ENCODE measurements around the gene MCIDAS. TPM values are rescaled to one million over a fixed set of nuclear protein-coding genes. Genes with fewer than 3 reads are reported as not detected.

The MCIDAS gene
- total and polyA plus RNA-seq, 10 of the 15 experiments (the other 5 are each of a cell fraction or from before 2014, with no cell fraction given), result not detected

DNA sequence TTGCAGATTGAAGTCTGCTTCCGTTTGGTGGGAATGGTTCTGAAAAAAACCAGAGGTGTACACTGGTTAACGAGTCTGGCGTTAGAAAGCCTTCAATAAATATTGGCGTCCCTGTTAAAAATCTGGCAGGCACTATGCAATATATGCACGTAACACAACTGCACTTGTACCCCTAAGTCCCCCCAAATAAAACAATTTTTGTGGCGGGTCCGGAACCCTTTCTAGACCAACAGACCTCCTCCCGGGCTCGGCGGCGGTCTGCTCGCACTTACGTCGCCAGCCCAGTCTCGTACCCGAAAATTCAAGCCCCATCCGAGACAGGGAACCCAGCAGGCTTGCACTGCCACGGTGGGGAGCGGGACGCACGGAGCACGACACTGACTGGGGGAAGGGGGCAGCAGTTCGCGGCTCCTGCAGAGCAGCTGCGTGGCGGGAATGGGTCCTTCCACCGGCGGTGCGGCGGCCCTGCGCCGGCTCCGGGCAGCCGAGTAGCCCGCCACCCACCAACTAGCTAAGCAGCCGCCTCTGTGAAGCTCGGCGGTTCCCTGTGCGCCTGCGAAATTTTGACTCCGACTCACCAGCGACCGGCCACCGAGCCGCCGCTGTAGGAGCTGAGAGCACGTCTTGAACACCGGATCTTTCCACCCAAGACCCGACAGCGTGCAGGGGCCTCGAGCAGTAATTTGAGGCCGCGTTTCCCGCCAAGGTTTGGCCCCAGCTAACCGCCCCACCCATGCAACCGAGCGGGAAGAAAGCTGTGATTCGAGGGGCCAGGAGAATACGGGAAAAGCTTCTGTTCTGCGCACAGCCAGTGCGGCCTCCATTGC is 3.9 kb downstream of the MCIDAS start:
- no peak overlapping the region for H3K27ac ChIP-seq (ENCODE audit: control insufficient read depth, insufficient read depth)
- ChIA-PET CTCF (no interaction called here), SMC1A (ENCODE audit: uncharacterized antibody, unreplicated experiment) (no interaction called here), RAD21 (ENCODE audit: unreplicated experiment) (no interaction called here), POLR2A (no interaction called here)
- H4K20me1 ChIP-seq (ENCODE audit: control insufficient read depth, insufficient read depth), result no peaks in the 10 kb centered on the region; the same call in 1 of the 2 replicates
- in situ Hi-C loops (cut with MboI) (no loop called here), intact Hi-C loops (cut with micrococcal nuclease; ENCODE audit: unreplicated experiment) (no loop called here)
- ATAC-seq, result no peak
- DNase-seq (ENCODE audit: low read depth, low spot score), result no peak
- FAIRE-seq, result no peak
- no peak overlapping the region for H3K4me3 ChIP-seq
- no peaks in the 10 kb centered on the region for H3K79me2 ChIP-seq (ENCODE audit: control insufficient read depth, insufficient read depth, low read length)
- no TSS peak for BruUV-seq (replicated peaks)
- no peaks in the 10 kb centered on the region; the same call in 2 of the 3 replicates for H3K9me3 ChIP-seq (replicated peaks; ENCODE audit: control insufficient read depth, insufficient read depth, low read length)
- H2AFZ ChIP-seq (ENCODE audit: control insufficient read depth, low read depth, low read length), result no peak overlapping the region
- no peak overlapping the region for H3K9ac ChIP-seq (ENCODE audit: control insufficient read depth, insufficient read depth, low read length)
- 3% methylated on average over 61 of the region's 61 CpGs for WGBS (ENCODE audit: insufficient coverage, insufficient replicate concordance, low lambda C conversion rate, missing lambda C conversion rate)
- H3K4me1 ChIP-seq (ENCODE audit: control insufficient read depth, insufficient read depth, low read length), result peaks cover 13% of the 10 kb centered on the region
- peak overlapping the region; percentile 11; the same call in 1 of the 2 replicates for H3K4me2 ChIP-seq (ENCODE audit: control insufficient read depth, insufficient read depth)
- no peaks in the 10 kb centered on the region for H3K36me3 ChIP-seq (ENCODE audit: control insufficient read depth in 2 of 2, insufficient read depth in 2 of 2, low read length in 1 of 2)
- H3K27me3 ChIP-seq (replicated peaks in 1 of 2; ENCODE audit: control insufficient read depth in 2 of 2, insufficient read depth in 2 of 2, low read length in 1 of 2), result peaks cover 31 to 53% of the 10 kb centered on the region in 2 experiments
- TF ChIP-seq SKIL (IDR thresholded peaks at IDR 0.05; ENCODE audit: low read depth, poor library complexity, severe bottlenecking), result no peak
- TF ChIP-seq TAF1 (IDR thresholded peaks at IDR 0.05; ENCODE audit: borderline replicate concordance, low read depth, low read length), result no peak
- peak; percentile 24; the same call in 1 of the 2 replicates for TF ChIP-seq EZH2 (IDR thresholded peaks at IDR 0.05; ENCODE audit: borderline replicate concordance, control insufficient read depth, low read depth, low read length)
